ENCODE data around the gene AMBP. TPM values are rescaled to one million over a fixed set of nuclear protein-coding genes. Genes with fewer than 3 reads are reported as not detected.

Gene AMBP
- total RNA-seq, 2 experiments from 2014 or later = not detected

- H3K27me3 Mint-ChIP-seq = peaks cover 24% of the 10 kb centered on the region
- no peaks in the 10 kb centered on the region for H3K9me3 Mint-ChIP-seq (ENCODE audit: low read depth)
- DNase-seq (no peak), ATAC-seq (no peak)
- no peaks in the 10 kb centered on the region for H3K4me1 Mint-ChIP-seq
- H3K27ac Mint-ChIP-seq = no peak overlapping the region
- CTCF ChIA-PET = interaction anchor here (0.6 to 2.6 kb wide), 2 partner anchors 11 to 180 kb away, joined by 3 to 11 read pairs; no protein-coding TSS in a partner anchor
- no peaks in the 10 kb centered on the region for H3K36me3 Mint-ChIP-seq
- H3K4me3 Mint-ChIP-seq = no peak overlapping the region
Observed at GRCh38 chr9:114093761-114094505, 15.8 kb upstream of the AMBP start.

GRCh38 chr9:114093031-114093471 is 15.0 kb upstream of the AMBP start:
- CTCF ChIA-PET = interaction anchor here (0.6 to 2.6 kb wide), 2 partner anchors 10 to 181 kb away, joined by 3 to 11 read pairs; no protein-coding TSS in a partner anchor
- Mint-ChIP-seq H3K9me3 (ENCODE audit: low read depth) (no peaks in the 10 kb centered on the region), H3K27ac (no peak overlapping the region), H3K4me3 (no peak overlapping the region), H3K36me3 (no peaks in the 10 kb centered on the region), H3K27me3 (peaks cover 21% of the 10 kb centered on the region), H3K4me1 (no peaks in the 10 kb centered on the region)
- DNase-seq (no peak), ATAC-seq (no peak)

GRCh38 chr9:114092336-114092735 is 14.2 kb upstream of the AMBP start:
- CTCF ChIA-PET = interaction anchor here (1.1 to 2.6 kb wide), 2 partner anchors 9 to 13 kb away, joined by 3 to 11 read pairs; no protein-coding TSS in a partner anchor
- Mint-ChIP-seq H3K4me3 (no peak overlapping the region), H3K36me3 (no peaks in the 10 kb centered on the region), H3K27ac (no peak overlapping the region), H3K27me3 (peaks cover 17% of the 10 kb centered on the region), H3K4me1 (no peaks in the 10 kb centered on the region), H3K9me3 (ENCODE audit: low read depth) (no peaks in the 10 kb centered on the region)
- DNase-seq (no peak), ATAC-seq (no peak)

- Mint-ChIP-seq H3K27me3 (peaks cover 10% of the 10 kb centered on the region), H3K27ac (no peak overlapping the region), H3K4me1 (no peaks in the 10 kb centered on the region), H3K4me3 (no peak overlapping the region), H3K36me3 (no peaks in the 10 kb centered on the region), H3K9me3 (ENCODE audit: low read depth) (no peaks in the 10 kb centered on the region)
- CTCF ChIA-PET = interaction anchor here (1.0 to 1.1 kb wide), 2 partner anchors 9 to 13 kb away, joined by 3 to 5 read pairs; no protein-coding TSS in a partner anchor
- ATAC-seq (no peak), DNase-seq (no peak)
Observed at GRCh38 chr9:114091711-114092110, 13.6 kb upstream of the AMBP start.

- CTCF ChIA-PET = interaction anchor here (1.0 kb wide), 1 partner anchor 8 kb away, joined by 5 read pairs; no protein-coding TSS in a partner anchor
- Mint-ChIP-seq H3K4me1 (no peaks in the 10 kb centered on the region), H3K4me3 (no peak overlapping the region), H3K9me3 (ENCODE audit: low read depth) (no peaks in the 10 kb centered on the region), H3K27ac (no peak overlapping the region), H3K36me3 (no peaks in the 10 kb centered on the region), H3K27me3 (peaks cover 5% of the 10 kb centered on the region)
- ATAC-seq (no peak), DNase-seq (no peak)
Observed at GRCh38 chr9:114090798-114091197, 12.7 kb upstream of the AMBP start.

- Mint-ChIP-seq H3K36me3 (no peaks in the 10 kb centered on the region), H3K4me1 (no peaks in the 10 kb centered on the region), H3K27ac (no peak overlapping the region), H3K27me3 (peaks cover 5% of the 10 kb centered on the region), H3K4me3 (no peak overlapping the region), H3K9me3 (ENCODE audit: low read depth) (no peaks in the 10 kb centered on the region)
- CTCF ChIA-PET = no interaction called here
- ATAC-seq (no peak), DNase-seq (no peak)
Observed at GRCh38 chr9:114089206-114089840, 11.2 kb upstream of the AMBP start.

- DNase-seq = no peak
- CTCF ChIA-PET = no interaction called here
- H3K27me3 Mint-ChIP-seq = peaks cover 5% of the 10 kb centered on the region
- no peak overlapping the region for H3K27ac Mint-ChIP-seq
- no peaks in the 10 kb centered on the region for H3K9me3 Mint-ChIP-seq (ENCODE audit: low read depth)
- H3K4me1 Mint-ChIP-seq = no peaks in the 10 kb centered on the region
- H3K4me3 Mint-ChIP-seq = no peak overlapping the region
- ATAC-seq = no peak
- no peaks in the 10 kb centered on the region for H3K36me3 Mint-ChIP-seq
Observed at GRCh38 chr9:114088571-114089170, 10.6 kb upstream of the AMBP start.

GRCh38 chr9:114087721-114088120 is 9.6 kb upstream of the AMBP start:
- no peak for DNase-seq
- Mint-ChIP-seq H3K4me1 (no peaks in the 10 kb centered on the region), H3K9me3 (ENCODE audit: low read depth) (no peaks in the 10 kb centered on the region), H3K36me3 (no peaks in the 10 kb centered on the region), H3K27ac (no peak overlapping the region), H3K4me3 (no peak overlapping the region), H3K27me3 (peaks cover 6% of the 10 kb centered on the region)
- ATAC-seq = no peak
- CTCF ChIA-PET = no interaction called here

GRCh38 chr9:114086607-114087006 is 8.5 kb upstream of the AMBP start:
- Mint-ChIP-seq H3K9me3 (ENCODE audit: low read depth) (no peaks in the 10 kb centered on the region), H3K27me3 (peaks cover 6% of the 10 kb centered on the region), H3K36me3 (no peaks in the 10 kb centered on the region), H3K4me1 (no peaks in the 10 kb centered on the region), H3K4me3 (no peak overlapping the region), H3K27ac (no peak overlapping the region)
- ATAC-seq = no peak
- no peak for DNase-seq
- CTCF ChIA-PET = interaction anchor here (0.8 kb wide), 1 partner anchor 111 kb away, joined by 3 read pairs; no protein-coding TSS in a partner anchor

- DNase-seq (no peak), ATAC-seq (no peak)
- no peaks in the 10 kb centered on the region for H3K4me1 Mint-ChIP-seq
- no peaks in the 10 kb centered on the region for H3K36me3 Mint-ChIP-seq
- H3K27ac Mint-ChIP-seq = no peak overlapping the region
- no peak overlapping the region for H3K4me3 Mint-ChIP-seq
- H3K27me3 Mint-ChIP-seq = peaks cover 6% of the 10 kb centered on the region
- no peaks in the 10 kb centered on the region for H3K9me3 Mint-ChIP-seq (ENCODE audit: low read depth)
- CTCF ChIA-PET = interaction anchor here (0.7 to 0.8 kb wide), 2 partner anchors 46 to 112 kb away, joined by 3 read pairs; no protein-coding TSS in a partner anchor
Observed at GRCh38 chr9:114086009-114086408, 7.9 kb upstream of the AMBP start.

- Mint-ChIP-seq H3K4me3 (no peak overlapping the region), H3K27ac (no peak overlapping the region), H3K4me1 (no peaks in the 10 kb centered on the region), H3K27me3 (peaks cover 4% of the 10 kb centered on the region), H3K9me3 (ENCODE audit: low read depth) (no peaks in the 10 kb centered on the region), H3K36me3 (no peaks in the 10 kb centered on the region)
- ATAC-seq = no peak
- no peak for DNase-seq
- CTCF ChIA-PET = interaction anchor here (0.7 kb wide), 1 partner anchor 46 kb away, joined by 3 read pairs; no protein-coding TSS in a partner anchor
Observed at GRCh38 chr9:114085387-114085789, 7.3 kb upstream of the AMBP start.

- CTCF ChIA-PET = interaction anchor here (0.7 to 3.4 kb wide), 5 partner anchors 23 to 207 kb away, joined by 3 to 47 read pairs (median 15); partner anchors contain the start of gene COL27A1
- Mint-ChIP-seq H3K9me3 (ENCODE audit: low read depth) (no peaks in the 10 kb centered on the region), H3K36me3 (no peaks in the 10 kb centered on the region), H3K27me3 (peaks cover 3% of the 10 kb centered on the region), H3K4me1 (no peaks in the 10 kb centered on the region), H3K27ac (no peak overlapping the region), H3K4me3 (no peak overlapping the region)
- ATAC-seq (no peak), DNase-seq (no peak)
Observed at GRCh38 chr9:114084282-114085073, 6.4 kb upstream of the AMBP start.

- H3K27ac Mint-ChIP-seq = no peak overlapping the region
- DNase-seq (no peak), ATAC-seq (no peak)
- H3K4me1 Mint-ChIP-seq = no peaks in the 10 kb centered on the region
- no peaks in the 10 kb centered on the region for H3K9me3 Mint-ChIP-seq (ENCODE audit: low read depth)
- CTCF ChIA-PET = interaction anchor here (0.9 to 3.4 kb wide), 12 partner anchors 10 to 207 kb away, joined by 3 to 47 read pairs (median 9); partner anchors contain the start of genes COL27A1 and KIF12
- H3K4me3 Mint-ChIP-seq = no peak overlapping the region
- peaks cover 3% of the 10 kb centered on the region for H3K27me3 Mint-ChIP-seq
- no peaks in the 10 kb centered on the region for H3K36me3 Mint-ChIP-seq
Observed at GRCh38 chr9:114083666-114084065, 5.6 kb upstream of the AMBP start.

Data from activated CD8-positive, alpha-beta memory T cell treated with anti-CD3 and anti-CD28 coated beads, Interleukin-2, amount 10 ng/mL, durations not matched to agents 7 days and 5 days (primary cell).